Endometrial microvascular endothelial cells (primary cell): ENCODE results near the gene UCHL3. TPM values are rescaled to one million over a fixed set of nuclear protein-coding genes. Genes with fewer than 3 reads are reported as not detected.

Experiments
- in situ Hi-C: cut with HindIII; loops from 2 replicates; pipeline ENCODE4 v1.10.0; 2017; ENCODE audit warnings: low sequenced_read_pairs, low pct_unique_long_range_greater_than_20kb; ENCODE audit errors: inconsistent ontology term
- total RNA-seq: library from RNA; depleted of rRNA; stranded (reverse); fragments of >200 nt; gene quantifications from one replicate; pipeline ENCODE4 v1.2.3, GENCODE V29; 2015; ENCODE audit errors: inconsistent ontology term

UCHL3 gene
- total RNA-seq, result 70.6 TPM

DNA sequence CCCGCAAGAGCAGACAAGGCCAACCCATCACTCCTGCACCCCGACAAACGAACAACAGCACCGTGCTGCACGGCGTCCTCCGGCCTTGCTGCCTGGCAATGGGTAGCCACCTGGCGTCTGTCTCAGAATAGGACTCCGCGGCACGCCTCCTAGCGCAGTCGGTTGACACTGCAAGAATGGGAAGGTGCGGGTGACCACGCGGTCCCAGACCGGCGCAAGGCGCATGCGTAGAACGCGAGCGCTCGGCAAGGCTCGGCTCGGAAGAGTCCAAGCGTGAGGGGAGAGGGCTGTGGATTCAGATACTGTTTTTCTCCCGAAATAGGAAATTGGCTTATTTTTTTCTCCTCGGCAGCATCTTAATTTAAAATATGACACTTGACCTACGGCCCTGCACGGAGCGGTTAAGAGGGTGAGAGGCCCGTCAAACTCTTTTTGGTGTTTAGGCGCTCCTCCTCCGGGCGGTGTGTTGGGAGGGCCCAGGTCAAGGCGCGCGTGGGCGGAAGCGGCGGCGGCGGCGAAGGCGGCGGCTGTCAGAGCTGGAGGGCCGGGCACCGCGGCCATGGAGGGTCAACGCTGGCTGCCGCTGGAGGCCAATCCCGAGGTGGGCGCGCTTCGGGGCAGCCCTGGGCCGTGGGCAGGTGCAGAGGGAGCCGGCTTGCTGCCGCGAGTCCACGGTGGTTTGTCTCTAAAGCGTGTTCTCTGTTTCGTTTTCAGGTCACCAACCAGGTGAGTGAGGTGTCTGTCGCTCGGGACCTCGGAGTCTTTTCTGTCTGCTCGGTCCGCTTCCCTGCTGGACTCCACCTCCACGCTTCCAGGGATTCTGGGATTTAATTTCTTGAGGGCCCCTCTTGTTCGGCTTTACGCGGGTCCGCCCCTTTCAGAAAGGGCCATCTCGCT is at the start of gene UCHL3:
TSS of gene UCHL3 (plus strand) at position 530 of the 897 bp plus-strand sequence. CDS start at position 560, 30 bp downstream.
- in situ Hi-C loops, result no loop called here

DNA sequence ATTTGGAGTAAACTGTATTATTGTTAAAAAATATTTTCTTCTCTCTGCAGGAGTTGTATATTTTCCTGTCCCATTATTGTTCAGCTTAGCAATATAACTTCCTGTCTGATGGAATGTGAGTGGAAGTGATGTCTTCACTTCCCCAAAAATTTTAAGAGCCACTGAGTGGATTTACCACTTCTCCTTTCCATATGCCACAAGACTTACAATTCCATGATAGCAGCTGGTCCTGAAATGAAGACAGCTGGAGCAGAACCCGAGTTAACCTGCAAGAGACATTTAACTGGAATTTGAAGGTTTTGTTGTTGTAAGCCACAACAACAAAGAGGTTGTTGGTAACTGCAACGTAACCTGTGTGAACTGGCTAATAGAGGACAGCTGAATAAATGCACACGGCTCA is 44.3 kb upstream of the UCHL3 start:
- in situ Hi-C loops, result no loop called here

DNA sequence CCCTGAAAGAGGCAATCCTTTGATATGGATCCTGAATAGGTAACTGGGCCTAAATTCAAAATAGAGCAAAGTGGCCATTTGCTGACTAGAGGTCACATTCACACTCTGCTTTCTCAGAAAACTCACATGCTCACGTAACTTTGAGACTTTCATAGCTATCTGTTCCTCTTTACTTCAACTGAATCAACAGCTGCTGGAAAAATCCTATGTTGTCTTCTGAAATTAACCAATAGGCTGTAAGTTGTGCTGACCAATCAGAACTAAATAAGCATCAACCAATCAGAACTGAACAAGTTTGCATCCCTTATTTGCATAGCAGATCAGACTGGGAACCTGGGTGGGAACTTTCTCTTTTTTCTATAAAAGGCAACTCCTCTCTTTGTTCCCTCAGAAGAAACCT is 43.6 kb upstream of the UCHL3 start:
- in situ Hi-C loops, result no loop called here

DNA sequence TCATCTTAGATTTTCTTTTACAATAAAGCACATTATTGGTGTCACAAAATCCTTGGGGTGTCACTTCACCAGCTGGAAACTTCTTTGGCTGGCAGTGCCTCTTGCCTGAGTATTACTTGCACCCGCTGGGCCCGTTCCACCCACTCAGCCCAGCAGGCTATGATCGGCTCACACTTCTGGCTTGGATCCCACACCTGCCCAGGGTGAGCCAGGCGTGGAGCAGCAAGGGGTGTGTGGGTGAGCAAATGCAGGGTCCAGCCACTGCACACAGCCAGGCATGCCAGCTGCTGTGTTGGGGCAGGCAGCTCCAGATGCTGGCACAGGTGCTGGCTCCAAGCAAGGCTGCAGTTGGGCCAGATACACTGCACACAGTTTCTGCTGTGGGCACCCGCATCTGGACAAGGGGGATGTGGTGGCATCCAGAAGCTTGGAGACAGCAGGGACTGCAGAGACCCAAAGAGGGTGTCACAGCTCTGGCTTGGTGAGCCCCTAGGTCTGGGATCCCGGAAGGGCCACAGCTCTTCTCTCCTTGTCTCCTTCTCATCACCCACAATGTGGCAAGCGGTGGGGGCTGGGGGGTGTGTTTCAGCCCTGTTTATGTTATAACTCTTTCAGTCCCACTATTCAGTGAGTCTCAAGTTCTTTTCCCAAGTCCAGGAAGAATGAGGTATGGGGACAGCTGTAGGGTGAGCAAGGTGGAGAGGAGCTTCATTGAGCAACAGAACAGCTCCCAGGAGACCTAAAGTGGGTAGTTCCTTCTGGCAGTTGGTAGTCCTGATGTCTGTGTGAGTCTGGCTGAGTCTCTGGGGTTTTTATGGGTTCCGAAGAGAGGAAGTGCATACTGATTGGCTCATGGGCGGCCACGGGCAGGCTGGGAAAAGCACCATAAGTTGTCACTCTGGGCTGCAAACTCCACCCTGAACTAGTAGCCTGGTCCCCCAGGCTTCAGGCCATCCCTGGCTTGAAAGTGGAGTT is 42.3 kb upstream of the UCHL3 start:
- in situ Hi-C loops, result no loop called here

DNA sequence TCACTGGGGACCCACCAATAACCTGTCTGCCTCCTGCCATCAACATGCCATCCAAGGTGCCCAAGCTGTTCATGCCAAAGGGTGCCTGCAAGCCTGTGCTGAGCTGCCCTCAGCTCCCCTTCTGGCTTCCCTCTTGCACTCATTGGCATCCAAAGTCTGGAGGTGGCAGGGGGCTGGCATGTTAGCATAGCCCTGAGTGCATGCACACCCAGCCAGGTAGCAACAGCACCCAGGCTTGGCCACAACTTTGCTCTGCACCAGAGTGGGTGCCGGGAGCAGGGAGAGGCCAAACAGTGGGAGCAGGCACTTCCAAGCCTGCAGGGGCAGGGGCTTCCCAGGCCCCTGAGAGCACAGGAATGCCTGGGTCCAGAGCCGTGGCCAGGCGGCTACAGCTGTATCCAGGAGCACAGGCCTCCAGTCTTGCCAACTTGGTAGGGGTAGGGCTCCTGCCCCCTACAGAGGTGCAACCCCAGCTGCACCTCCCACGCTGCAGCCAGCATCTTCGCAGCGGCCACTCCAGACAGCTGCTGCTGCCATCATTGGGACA is 41.5 kb upstream of the UCHL3 start:
- in situ Hi-C loops, result no loop called here

DNA sequence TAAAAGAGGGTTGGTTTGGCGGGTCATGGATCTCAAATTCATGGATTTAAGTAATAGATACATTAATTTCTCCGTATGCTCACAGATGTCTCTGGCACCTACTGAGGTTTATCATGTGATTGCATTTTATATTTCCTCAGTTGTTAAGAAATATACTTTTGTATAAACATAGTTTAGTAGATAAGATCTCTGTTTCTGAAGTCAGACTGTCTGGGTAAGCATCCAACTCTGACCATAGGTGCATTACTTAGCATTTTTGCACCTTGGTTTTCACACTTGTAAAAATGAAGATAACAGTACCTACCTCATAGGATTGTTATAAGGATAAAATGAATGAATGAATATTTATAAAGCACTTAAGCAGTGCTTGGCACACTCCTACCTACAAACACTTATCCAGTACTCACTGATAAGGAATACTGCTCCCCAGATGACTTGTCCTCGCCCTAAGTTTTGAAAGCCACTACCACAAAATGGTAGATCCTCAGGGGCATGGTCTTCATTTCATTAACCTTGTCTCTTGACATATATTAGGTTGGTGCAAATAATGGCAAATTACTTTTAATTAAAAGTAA is 38.5 kb upstream of the UCHL3 start:
- in situ Hi-C loops, result no loop called here

DNA sequence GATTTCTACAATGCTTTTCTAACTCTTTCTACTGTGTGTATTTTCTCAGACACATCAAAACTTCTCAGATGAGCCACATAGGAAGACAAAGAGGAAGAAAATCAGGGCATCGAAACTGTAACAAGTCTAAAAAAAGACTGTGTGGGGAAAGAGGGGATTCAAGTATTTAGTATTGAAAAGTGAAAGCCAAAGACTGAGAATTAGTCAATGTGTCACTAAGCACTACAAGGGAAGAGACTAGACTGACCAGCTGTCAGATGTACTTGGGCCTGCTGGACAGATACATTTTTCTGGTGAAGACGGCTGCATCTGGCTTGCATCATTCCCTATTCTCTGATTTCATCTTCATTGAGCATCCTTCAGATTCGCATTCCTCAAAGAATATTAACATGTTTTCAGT is 37.3 kb upstream of the UCHL3 start:
- in situ Hi-C loops, result no loop called here

DNA sequence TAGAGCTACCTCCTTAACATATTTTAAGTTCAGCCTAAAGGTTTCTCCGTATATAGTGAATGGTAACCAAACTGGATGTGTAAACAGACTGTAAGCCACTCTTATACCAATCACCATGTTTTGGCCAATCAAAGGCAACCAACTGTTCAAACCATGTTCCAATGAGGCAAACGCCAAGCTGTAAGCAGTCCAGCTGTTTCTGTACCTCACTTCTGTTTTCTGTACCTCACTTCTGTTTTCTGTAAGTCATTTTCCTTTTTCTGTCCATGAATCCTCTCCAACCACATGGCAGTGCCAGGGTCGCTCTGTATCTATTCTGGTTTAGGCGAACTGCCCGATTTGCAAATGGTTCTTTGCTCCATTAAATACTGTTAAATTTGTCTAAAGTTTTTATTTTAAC is 36.3 kb upstream of the UCHL3 start:
- in situ Hi-C loops, result no loop called here

DNA sequence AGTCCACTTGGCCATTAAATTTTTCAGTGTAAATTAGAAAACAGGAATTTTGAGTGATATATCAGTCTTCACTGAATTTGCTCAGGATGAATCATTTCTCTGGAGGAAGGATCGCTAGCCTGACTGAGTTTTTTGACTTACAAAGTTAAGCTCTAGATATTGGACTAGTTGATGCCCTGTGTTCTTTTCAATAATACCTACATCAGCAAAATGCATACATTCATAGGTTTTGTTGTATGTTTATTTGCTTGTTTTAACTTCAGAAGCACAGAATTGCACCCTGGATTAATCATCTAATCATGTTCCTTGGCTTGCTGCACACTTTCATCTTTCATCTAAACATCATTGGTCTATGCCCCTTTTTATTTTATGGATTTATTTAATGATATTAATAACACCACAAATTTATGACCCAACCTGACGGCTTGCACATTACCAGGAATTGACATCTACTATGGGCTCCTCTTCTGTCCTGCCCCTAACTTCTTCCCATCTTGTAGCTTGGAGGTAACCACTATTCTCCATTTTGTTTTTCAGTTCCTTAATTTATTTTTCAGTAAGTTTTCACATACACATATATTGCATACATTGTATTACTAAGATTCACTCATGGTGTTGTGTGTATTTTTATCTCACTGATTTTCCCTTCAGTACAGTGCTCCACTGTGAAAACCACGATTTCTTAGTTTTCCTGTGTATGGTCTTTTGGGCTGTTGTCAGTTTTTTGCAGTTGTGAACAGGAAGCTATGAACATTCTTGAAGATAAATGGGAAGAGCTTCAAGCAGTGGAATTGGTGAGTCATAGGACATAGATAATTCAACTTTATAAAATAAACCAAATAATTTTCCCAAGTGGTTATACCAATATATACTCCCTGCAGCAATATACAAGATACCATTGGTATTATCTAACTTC is 35.3 kb upstream of the UCHL3 start:
- in situ Hi-C loops, result no loop called here

DNA sequence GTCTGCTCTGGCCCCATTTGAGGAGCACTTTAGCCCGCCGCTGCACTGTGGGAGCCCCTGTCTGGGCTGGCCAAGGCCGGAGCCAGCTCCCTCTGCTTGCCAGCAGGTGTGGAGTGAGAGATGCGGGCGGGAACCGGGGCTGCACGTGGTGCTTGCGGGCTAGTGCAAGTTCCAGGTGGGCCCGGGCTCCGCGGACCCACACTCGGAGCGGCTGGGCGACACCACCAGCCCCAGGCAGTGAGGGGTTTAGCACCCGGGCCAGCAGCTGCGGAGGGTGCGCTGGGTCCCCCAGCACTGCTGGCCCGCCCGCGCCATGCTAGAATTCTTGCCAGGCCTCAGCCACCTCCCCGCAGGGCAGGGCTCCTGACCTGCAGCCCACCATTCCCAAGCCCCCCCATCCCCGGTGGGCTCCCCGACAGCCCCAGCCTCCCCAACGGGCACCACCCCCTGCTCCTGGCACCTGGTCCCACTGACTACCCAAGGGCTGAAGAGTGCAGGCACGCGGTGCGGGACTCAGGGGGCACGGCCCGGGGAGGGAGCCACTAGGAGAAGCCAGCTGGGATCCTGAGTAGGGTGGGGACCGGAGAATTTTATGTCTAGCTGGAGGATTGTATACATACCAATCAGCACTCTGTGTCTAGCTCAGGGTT is 31.0 kb upstream of the UCHL3 start:
- in situ Hi-C loops, result no loop called here

DNA sequence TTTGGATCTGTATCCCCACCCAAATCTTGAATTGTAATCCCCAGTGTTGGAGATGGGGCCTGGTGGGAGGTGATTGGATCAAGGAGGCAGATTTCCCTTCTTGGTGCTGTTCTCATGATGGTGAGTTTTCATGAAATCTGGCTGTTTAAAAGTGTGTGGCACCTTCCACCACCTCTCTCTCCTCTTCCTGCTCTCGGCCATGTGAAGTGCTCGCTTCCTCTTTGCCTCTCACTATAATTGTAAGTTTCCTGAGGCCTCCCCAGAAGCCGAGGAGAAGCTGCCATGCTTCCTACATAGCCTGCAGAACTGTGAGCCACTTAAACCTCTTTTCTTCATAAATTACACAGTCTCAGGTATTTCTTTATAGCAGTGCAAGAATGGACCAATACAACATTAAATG is 27.6 kb upstream of the UCHL3 start:
- in situ Hi-C loops, result no loop called here

DNA sequence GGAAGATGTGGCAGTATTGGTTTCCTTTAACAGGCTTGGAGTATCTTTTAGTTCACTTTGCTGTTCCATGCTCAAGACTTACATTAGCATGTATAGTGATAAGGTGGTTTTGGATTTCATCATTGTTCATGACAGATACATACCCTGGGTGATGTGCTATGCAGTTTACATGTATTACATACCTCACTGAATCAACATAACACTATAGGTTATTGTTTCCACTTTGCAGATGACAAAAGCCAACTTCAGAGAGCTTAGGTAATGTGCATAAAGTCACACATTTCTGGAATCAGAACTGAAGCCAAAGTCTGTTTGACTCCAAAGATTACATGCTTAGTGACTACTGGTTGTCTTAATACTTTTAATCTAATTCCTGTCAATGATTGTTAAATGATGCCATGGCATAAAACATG is 19.0 kb upstream of the UCHL3 start:
- in situ Hi-C loops, result no loop called here

DNA sequence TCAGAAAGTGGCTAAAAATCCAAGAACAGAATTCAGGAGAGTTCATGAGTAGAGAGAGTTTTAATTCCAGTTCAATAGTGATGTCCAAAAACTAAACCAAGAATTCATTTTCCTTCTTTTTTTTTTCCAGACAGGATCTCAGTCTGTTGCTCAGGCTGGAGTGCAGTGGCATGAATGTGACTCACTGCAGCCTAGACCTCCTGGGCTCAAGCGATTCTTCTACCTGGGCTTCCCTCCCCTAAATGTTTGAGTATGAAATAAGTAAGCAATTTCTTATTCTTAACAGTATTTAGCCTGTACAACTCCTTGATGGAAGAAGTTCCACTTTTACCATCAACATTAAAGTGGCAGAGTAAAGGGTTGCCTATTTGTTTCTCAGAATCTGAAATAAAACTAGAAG is 15.7 kb upstream of the UCHL3 start:
- in situ Hi-C loops, result no loop called here

DNA sequence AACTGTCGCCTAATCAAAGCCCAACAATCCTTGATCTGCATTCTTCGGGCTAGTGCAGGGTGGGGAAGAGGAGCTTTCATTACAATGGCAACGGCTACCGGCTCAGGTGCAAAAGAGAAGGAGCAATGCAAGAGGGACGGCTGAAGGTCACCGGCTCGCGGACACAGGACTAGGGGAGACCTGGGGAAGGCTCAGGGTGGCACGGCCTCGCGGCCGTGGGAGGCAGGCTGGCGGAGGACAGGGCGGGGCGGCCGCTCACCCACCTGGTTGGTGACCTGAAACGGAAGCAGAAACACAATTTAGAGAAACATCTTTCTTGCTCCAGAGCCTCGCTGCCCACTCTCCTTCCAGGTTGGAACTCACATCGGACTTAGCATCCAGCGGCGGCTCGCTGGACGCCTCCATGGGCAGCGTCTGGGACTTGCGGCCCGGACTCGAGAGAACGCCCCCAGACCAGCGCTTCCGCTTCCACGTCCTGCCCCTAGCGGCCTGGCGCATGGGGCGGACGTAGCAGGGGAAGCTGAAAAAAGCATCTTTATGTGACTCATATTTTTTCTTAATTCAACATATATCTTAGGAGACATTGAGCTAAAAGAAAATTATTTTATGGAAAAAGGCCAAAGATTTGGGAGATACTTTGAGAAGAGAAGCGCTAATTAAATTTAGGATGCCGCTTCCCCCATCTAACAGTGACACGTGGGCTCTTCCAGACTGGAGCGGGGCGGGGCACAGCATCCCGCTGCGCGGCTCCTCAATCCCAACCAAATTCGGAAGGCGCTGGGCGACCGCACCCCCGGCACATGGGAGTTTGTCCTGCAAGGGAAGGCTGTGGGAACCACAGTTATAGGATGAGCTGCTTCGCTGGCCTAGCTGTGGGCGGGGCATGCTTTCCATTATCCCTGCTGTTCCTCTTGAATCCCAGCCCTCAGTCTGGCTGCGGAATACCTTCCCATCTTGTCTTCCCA is 11.9 kb upstream of the UCHL3 start, which contains the start of gene COMMD6:
TSS of gene COMMD6 (minus strand) at position 441 of the 965 bp plus-strand sequence. CDS start at position 405, 36 bp downstream.
- in situ Hi-C loops, result no loop called here

DNA sequence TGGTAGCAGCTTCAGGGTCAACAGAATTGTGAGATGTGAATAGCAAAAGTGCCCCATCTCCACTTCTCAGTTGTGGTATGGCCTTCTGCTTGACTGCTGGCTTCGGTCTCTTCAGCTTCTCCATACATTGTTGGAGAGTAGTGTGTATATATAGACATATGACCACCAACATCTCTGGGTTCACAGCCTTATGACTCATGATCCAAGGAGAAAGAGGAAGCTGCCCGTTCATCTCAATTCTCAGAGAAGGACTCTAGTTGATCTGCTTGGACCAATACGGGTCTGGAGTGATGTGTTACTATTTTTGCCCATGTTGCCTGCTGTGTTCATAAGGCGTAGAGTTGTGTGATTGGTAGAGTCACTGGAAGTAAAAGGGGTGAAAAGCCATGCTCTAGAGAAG is 8.3 kb upstream of the UCHL3 start:
- in situ Hi-C loops, result no loop called here

DNA sequence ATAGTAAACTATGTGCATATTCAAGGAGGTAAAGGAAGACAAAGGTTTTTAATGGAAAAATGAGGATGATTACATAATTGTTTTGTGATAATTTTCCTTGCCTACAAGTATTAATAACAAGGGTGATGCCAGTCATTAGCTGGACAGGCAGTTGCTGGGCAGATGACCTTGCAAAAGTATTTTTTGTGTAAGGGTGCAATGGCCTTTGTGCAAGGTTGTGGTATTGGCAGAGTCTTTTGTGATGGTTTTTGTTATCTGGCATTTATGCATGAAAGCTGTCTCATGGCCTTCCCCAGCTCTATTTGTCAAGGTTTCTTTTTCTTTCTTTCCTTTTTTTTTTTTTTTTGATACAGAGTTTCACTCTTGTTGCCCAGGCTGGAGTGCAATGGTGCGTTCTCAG is 7.6 kb upstream of the UCHL3 start:
- in situ Hi-C loops, result no loop called here
